ENCODE measurements around the gene HRH4. TPM values are rescaled to one million over a fixed set of nuclear protein-coding genes. Genes with fewer than 3 reads are reported as not detected.

Gene HRH4, protein sequence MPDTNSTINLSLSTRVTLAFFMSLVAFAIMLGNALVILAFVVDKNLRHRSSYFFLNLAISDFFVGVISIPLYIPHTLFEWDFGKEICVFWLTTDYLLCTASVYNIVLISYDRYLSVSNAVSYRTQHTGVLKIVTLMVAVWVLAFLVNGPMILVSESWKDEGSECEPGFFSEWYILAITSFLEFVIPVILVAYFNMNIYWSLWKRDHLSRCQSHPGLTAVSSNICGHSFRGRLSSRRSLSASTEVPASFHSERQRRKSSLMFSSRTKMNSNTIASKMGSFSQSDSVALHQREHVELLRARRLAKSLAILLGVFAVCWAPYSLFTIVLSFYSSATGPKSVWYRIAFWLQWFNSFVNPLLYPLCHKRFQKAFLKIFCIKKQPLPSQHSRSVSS
- polyA plus RNA-seq (2013, experiment 1 of 4), result not detected
- polyA plus RNA-seq (2013, experiment 2 of 4), result 0.07 TPM
- not detected for polyA plus RNA-seq (2013, experiment 3 of 4)
- polyA plus RNA-seq (2013, experiment 4 of 4), result not detected

DNA sequence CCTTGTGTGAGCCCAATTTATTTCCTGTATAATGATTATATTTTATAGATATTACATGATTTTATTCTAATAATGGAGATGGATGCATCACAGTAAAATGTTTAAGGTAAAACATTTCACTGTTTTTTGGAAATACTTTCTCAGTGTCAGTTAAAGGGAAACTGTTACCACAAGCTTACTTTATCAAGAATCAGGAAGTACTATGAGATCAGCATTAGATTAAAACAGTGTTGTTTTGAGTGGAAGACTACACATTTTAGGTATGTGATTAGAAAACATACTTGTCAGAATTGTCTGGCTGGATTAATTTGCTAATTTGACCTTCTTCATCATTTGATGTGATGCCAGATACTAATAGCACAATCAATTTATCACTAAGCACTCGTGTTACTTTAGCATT lies at the start of gene HRH4:
TSS of gene HRH4 (plus strand) at position 250 of the 400 bp plus-strand sequence. CDS start at position 342, 92 bp downstream.
- H3K4me3 ChIP-seq (ENCODE audit: insufficient read depth, low read depth, low read length), result no peak within 1 kb of the TSS
- WGBS, 2 experiments, result 86 to 100% methylated on average over 1 of the region's 1 CpG
- H3K36me3 ChIP-seq (ENCODE audit: control insufficient read depth, insufficient read depth, low read length), result no peaks in the 10 kb centered on the region
- H3K9me3 ChIP-seq (ENCODE audit: control insufficient read depth, low read length), result no peaks in the 10 kb centered on the region
- H3K27ac ChIP-seq (ENCODE audit: insufficient read depth, low read depth, low read length, poor library complexity, severe bottlenecking), result no peak within 1 kb of the TSS
- H3K27me3 ChIP-seq (ENCODE audit: control insufficient read depth, insufficient read depth, low read length, poor library complexity, severe bottlenecking), result no peaks in the 10 kb centered on the region
- peaks cover 6% of the 10 kb centered on the region for H3K4me1 ChIP-seq (ENCODE audit: control insufficient read depth, insufficient read depth, low read length)

DNA sequence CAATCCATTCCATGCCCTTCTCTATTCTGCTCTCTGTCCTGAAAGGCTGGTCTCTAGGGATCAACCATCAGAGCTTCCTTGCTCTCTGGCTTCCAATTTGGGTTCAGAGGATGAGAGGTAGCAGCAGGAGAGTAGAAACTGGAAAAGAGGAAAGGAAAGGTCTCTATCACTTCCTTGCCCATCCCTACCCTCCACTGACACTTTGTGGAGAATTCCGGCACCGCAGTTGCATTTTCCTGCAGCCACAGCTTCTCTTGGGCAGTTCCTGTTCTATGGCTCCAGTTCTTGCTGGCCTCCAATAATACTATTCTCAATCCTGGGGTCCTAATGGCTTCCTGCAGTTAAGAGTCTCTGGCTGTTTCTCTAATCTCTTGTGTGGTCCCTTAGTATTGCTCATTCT lies 47.3 kb upstream of the HRH4 start:
- no peaks in the 10 kb centered on the region for H3K9me3 ChIP-seq (ENCODE audit: control insufficient read depth, low read length)
- H3K36me3 ChIP-seq (ENCODE audit: control insufficient read depth, insufficient read depth, low read length), result no peaks in the 10 kb centered on the region
- 48 to 51% methylated on average over 2 of the region's 2 CpGs for WGBS, 2 experiments
- no peak overlapping the region for H3K4me3 ChIP-seq (ENCODE audit: insufficient read depth, low read depth, low read length)
- no peaks in the 10 kb centered on the region for H3K4me1 ChIP-seq (ENCODE audit: control insufficient read depth, insufficient read depth, low read length)
- no peaks in the 10 kb centered on the region for H3K27me3 ChIP-seq (ENCODE audit: control insufficient read depth, insufficient read depth, low read length, poor library complexity, severe bottlenecking)
- H3K27ac ChIP-seq (ENCODE audit: insufficient read depth, low read depth, low read length, poor library complexity, severe bottlenecking), result no peak overlapping the region

DNA sequence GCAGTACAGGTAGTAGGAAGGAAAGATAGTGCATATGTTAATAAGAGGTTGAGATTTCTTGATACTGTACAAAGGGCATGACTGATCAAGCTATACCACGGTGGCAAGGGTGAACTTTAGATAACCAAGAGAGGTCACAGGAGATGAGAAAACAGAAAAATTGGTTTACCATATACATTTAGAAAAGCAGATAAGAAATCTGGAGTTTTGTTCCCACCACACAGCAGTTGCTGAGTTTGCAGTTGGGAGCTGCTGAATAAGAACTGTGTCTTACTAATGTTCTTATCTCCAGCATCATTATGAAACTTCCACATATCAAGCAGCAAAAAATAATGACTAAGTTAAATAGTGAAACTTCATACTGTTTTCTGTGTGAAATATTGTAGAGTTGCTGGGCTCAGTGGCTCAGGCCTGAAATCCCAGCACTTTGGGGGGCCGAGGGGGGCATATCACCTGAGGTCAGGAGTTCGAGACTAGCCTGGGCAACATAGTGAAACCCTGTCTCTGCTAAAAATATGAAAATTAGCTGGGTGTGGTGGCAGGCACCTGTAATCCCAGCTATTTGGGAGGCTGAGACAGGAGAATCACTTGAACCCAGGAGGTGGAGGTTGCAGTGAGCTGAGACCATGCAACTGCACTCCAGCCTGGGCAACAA lies 46.0 kb upstream of the HRH4 start:
- H3K4me3 ChIP-seq (ENCODE audit: insufficient read depth, low read depth, low read length), result no peak overlapping the region
- no peaks in the 10 kb centered on the region for H3K9me3 ChIP-seq (ENCODE audit: control insufficient read depth, low read length)
- H3K27ac ChIP-seq (ENCODE audit: insufficient read depth, low read depth, low read length, poor library complexity, severe bottlenecking), result no peak overlapping the region
- H3K4me1 ChIP-seq (ENCODE audit: control insufficient read depth, insufficient read depth, low read length), result no peaks in the 10 kb centered on the region
- H3K27me3 ChIP-seq (ENCODE audit: control insufficient read depth, insufficient read depth, low read length, poor library complexity, severe bottlenecking), result no peaks in the 10 kb centered on the region
- no peaks in the 10 kb centered on the region for H3K36me3 ChIP-seq (ENCODE audit: control insufficient read depth, insufficient read depth, low read length)
- WGBS, 2 experiments, result 87 to 91% methylated on average over 3 of the region's 3 CpGs

DNA sequence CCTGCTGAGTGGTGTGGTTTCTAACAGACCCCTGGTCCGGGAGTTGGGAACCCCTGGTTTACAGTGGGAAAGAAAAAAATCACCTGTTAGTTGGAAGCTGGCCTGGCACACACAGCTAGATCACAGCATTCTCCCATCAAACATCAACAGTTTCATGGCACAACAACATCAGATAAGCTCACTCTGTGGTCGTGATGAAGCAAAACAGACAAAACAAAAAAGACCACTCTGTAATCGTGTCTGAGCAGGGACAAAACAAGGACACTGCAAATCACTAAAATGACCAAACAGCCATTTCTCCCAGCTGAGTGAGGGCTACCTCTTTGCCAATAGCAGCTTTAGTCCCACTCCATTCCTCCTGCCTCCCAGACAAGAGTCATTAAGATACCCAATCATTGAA lies 43.0 kb upstream of the HRH4 start:
- Histone ChIP-seq H3K4me3 (ENCODE audit: insufficient read depth, low read depth, low read length) (no peak overlapping the region), H3K27ac (ENCODE audit: insufficient read depth, low read depth, low read length, poor library complexity, severe bottlenecking) (no peak overlapping the region), H3K36me3 (ENCODE audit: control insufficient read depth, insufficient read depth, low read length) (no peaks in the 10 kb centered on the region), H3K4me1 (ENCODE audit: control insufficient read depth, insufficient read depth, low read length) (no peaks in the 10 kb centered on the region), H3K9me3 (ENCODE audit: control insufficient read depth, low read length) (no peaks in the 10 kb centered on the region), H3K27me3 (ENCODE audit: control insufficient read depth, insufficient read depth, low read length, poor library complexity, severe bottlenecking) (no peaks in the 10 kb centered on the region)
- WGBS, 2 experiments, result 78 to 84% methylated on average over 3 of the region's 3 CpGs

DNA sequence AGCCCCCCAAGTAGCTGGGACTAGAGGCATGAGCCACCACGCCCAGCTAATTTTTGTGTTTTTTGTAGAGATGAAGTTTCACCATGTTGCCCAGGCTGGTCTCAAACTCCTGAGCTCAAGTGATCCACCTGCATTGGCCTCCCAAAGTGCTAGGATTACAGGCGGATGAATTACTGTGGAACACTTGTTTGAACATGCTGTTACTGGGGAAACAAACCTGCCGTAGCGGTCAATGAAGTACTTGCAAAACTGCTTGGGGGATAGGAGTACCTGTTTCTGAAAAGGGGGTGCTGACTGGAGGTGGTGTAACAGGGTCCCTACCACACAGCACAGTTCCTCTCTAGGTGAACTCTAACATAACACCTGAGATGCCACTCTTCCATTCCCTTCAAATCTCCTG lies 39.9 kb upstream of the HRH4 start:
- no peaks in the 10 kb centered on the region for H3K9me3 ChIP-seq (ENCODE audit: control insufficient read depth, low read length)
- no peak overlapping the region for H3K4me3 ChIP-seq (ENCODE audit: insufficient read depth, low read depth, low read length)
- H3K4me1 ChIP-seq (ENCODE audit: control insufficient read depth, insufficient read depth, low read length), result no peaks in the 10 kb centered on the region
- no peaks in the 10 kb centered on the region for H3K27me3 ChIP-seq (ENCODE audit: control insufficient read depth, insufficient read depth, low read length, poor library complexity, severe bottlenecking)
- WGBS, 2 experiments, result 85 to 92% methylated on average over 4 of the region's 4 CpGs
- H3K36me3 ChIP-seq (ENCODE audit: control insufficient read depth, insufficient read depth, low read length), result no peaks in the 10 kb centered on the region
- no peak overlapping the region for H3K27ac ChIP-seq (ENCODE audit: insufficient read depth, low read depth, low read length, poor library complexity, severe bottlenecking)

DNA sequence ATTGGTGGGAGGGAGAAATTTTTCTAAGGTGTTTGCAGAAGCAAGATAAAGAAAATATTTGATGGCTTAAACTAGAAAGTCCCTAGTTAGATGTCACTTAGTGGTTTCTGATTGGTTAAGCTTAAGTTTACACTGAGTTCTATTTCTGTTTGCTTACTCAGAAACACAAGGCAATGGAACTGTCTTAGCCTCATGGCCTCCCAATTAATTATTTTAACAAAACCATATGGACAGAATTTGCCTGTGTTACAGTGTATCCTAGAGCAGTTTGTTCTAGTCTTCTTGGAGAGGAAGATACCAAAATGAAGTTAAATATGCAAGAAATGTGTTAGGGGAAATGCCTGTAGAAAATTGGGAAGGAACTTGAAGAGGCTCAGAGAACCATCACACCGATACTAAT lies 38.6 kb upstream of the HRH4 start:
- Histone ChIP-seq H3K4me1 (ENCODE audit: control insufficient read depth, insufficient read depth, low read length) (no peaks in the 10 kb centered on the region), H3K27ac (ENCODE audit: insufficient read depth, low read depth, low read length, poor library complexity, severe bottlenecking) (no peak overlapping the region), H3K27me3 (ENCODE audit: control insufficient read depth, insufficient read depth, low read length, poor library complexity, severe bottlenecking) (no peaks in the 10 kb centered on the region), H3K4me3 (ENCODE audit: insufficient read depth, low read depth, low read length) (no peak overlapping the region), H3K36me3 (ENCODE audit: control insufficient read depth, insufficient read depth, low read length) (no peaks in the 10 kb centered on the region), H3K9me3 (ENCODE audit: control insufficient read depth, low read length) (no peaks in the 10 kb centered on the region)
- 92 to 95% methylated on average over 1 of the region's 1 CpG for WGBS, 2 experiments

DNA sequence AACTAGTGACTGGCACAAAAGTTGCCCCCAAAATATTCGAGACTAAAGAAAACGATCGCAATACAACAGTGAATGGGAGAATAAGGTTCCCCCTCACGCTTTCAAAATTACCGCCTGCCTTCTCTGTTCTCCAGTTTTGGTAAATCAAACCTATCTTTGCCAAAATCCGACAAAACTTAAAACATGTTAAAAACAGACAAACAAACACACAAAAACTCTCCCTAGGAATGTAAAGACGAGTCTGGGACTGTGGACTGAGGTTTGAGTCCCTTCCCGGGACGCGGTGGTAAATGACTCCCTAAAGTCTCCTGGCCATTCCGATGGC lies 34.4 kb upstream of the HRH4 start:
- Histone ChIP-seq H3K27ac (ENCODE audit: insufficient read depth, low read depth, low read length, poor library complexity, severe bottlenecking) (peak overlapping the region; percentile 29), H3K4me1 (ENCODE audit: control insufficient read depth, insufficient read depth, low read length) (peaks cover 10% of the 10 kb centered on the region), H3K4me3 (ENCODE audit: insufficient read depth, low read depth, low read length) (peak overlapping the region; percentile 72), H3K27me3 (ENCODE audit: control insufficient read depth, insufficient read depth, low read length, poor library complexity, severe bottlenecking) (no peaks in the 10 kb centered on the region), H3K9me3 (ENCODE audit: control insufficient read depth, low read length) (no peaks in the 10 kb centered on the region), H3K36me3 (ENCODE audit: control insufficient read depth, insufficient read depth, low read length) (peaks cover 4% of the 10 kb centered on the region)
- 23 to 27% methylated on average over 11 of the region's 11 CpGs for WGBS, 2 experiments

DNA sequence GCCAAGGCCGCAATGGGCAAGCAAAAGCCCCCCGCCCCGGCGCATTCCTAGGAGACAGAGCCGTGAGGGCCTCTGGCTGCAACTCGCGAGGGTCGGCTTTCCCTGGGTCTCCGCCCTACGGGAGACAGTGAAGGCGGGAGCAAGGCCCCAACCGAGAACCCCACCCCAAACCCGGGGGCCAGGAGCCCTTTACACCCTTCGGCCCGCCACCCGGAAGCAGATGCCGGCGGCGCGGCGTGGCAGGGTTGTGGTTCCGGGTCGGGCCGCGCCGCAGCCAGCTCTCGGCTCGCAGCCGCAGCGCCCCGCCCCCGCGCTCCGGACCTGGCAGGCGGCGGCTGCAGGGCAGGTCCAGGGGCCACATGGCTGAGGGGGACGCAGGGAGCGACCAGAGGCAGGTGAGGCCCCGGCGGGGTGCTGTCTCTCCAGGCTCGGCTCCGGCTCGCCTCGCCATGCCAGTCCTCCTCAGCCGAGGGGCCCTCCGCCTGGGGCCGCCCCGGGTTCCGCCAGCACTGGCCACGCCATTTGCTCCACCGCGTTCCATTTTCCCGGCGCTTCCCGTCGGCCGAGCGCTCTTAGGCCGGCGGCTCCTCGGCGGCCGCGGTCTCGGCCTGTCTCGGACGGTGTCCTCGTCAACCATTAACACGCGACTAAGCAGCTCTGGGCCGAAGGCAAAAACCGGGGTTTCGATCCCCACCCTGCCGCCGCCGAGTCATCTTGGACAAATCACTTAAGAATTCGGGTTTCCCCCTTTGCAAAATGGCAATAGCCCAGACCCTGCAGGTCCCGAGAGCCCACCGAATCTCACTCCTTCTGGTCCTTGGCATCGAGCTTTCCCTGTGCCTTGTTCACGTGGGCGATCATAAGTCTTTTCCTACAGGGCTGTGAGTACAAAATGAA lies 33.8 kb upstream of the HRH4 start, which contains the start of gene IMPACT:
TSS of gene IMPACT (plus strand) at position 273 of the 897 bp plus-strand sequence. CDS start at position 360, 87 bp downstream.
- H3K27me3 ChIP-seq (ENCODE audit: control insufficient read depth, insufficient read depth, low read length, poor library complexity, severe bottlenecking), result no peaks in the 10 kb centered on the region
- WGBS, 2 experiments, result 0 to 1% methylated on average over 82 of the region's 82 CpGs
- H3K4me3 ChIP-seq (ENCODE audit: insufficient read depth, low read depth, low read length), result peak within 1 kb of the TSS; percentile 72
- no peaks in the 10 kb centered on the region for H3K9me3 ChIP-seq (ENCODE audit: control insufficient read depth, low read length)
- peaks cover 4% of the 10 kb centered on the region for H3K36me3 ChIP-seq (ENCODE audit: control insufficient read depth, insufficient read depth, low read length)
- peaks cover 10% of the 10 kb centered on the region for H3K4me1 ChIP-seq (ENCODE audit: control insufficient read depth, insufficient read depth, low read length)
- H3K27ac ChIP-seq (ENCODE audit: insufficient read depth, low read depth, low read length, poor library complexity, severe bottlenecking), result peak within 1 kb of the TSS; percentile 29

DNA sequence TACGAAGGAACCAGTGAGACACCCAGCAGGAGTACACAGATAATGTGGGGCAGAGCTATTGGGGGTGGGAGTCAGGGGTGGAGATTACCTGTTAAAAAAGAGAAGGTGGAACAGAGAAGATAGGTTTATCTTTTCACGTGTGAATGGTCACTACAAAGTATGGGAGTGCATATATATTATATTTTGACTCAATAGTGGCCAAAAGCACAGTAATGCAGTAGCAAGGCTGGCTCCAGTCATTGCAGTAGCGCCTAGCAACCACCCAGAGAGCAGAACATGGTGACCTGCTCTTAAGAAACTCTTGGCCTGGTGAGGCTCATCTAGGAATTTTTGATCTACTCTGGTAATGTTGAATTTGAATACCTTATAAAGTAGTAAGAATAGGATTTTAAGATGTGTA lies 33.0 kb upstream of the HRH4 start:
- Histone ChIP-seq H3K27ac (ENCODE audit: insufficient read depth, low read depth, low read length, poor library complexity, severe bottlenecking) (no peak overlapping the region), H3K9me3 (ENCODE audit: control insufficient read depth, low read length) (no peaks in the 10 kb centered on the region), H3K36me3 (ENCODE audit: control insufficient read depth, insufficient read depth, low read length) (peaks cover 4% of the 10 kb centered on the region), H3K4me1 (ENCODE audit: control insufficient read depth, insufficient read depth, low read length) (peaks cover 10% of the 10 kb centered on the region), H3K27me3 (ENCODE audit: control insufficient read depth, insufficient read depth, low read length, poor library complexity, severe bottlenecking) (no peaks in the 10 kb centered on the region), H3K4me3 (ENCODE audit: insufficient read depth, low read depth, low read length) (peak overlapping the region; percentile 72)
- WGBS, 2 experiments, result 15 to 20% methylated on average over 3 of the region's 3 CpGs
